Stimulated activated CD8-positive, alpha-beta memory T cell treated with anti-CD3 and anti-CD28 coated beads, Interleukin-7, amount 100 ng/mL, for 24 hours (primary cell): Measurements from ENCODE around the gene GLYATL2.

Experiments
- DNase-seq: peaks from one replicate; pipeline ENCODE4 v3.0.0-alpha.2; 2020; ENCODE audit warnings: low read depth

Gene GLYATL2

GRCh38 chr11:58796333-58796732, 48.2 kb downstream of the GLYATL2 start:
- DNase-seq, result no peak

DNA sequence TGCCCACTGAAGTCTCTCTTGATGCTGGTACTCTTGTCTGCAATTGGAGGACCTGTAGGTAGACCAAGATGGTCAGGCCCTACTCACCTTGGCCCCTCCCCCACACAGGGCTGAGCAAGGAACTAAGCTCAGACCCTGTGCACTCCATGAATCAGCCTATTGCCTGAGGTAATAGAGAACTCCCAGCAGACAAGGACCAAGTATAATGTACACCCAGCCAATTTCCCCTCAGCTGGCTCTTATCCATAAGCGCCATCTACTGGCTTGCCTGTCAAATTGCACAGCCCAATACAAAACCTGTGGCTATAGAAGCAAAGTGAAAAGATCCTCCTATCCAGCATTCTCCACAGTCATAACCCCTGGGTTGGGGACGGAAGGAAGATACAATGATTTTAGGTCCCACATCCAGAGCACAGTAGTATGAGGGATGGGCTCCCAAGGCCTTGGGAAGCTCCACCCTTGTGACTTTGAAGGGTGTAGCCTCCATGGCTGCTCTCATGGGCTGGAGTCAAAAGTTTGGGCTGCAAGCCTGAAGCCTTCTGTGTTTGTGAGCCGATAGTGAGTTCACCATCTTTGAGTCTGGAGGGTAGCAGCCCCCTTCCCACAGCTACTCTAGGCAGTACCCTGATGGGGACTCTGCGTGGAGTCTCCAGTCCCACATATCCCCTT, 56.0 kb downstream of the GLYATL2 start:
- no peak for DNase-seq

DNA sequence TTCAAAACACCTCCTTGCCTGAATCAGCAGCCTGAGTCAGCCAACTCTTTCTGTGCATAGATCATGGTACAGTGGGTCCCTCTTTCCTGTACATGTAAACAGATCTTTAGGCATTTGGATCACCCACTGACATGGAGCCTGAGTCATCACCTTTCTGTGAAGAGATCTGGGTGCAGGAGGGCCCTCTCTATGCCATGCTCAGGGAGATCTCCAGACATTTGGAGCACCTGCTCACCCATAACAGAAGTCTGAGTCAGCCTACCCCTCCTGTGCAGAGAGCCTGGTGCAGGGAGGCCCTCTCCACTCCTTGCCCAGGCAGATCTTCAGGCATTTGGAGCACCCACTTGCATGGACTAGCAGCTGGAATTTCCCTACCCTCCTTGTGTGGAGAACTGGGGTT, 56.6 kb downstream of the GLYATL2 start:
- no peak for DNase-seq

GRCh38 chr11:58786693-58787092, 57.8 kb downstream of the GLYATL2 start:
- no peak for DNase-seq

GRCh38 chr11:58784995-58785394, 59.5 kb downstream of the GLYATL2 start:
- DNase-seq, result no peak
